Measurements from ENCODE around the gene SOX8.

The SOX8 gene

DNA sequence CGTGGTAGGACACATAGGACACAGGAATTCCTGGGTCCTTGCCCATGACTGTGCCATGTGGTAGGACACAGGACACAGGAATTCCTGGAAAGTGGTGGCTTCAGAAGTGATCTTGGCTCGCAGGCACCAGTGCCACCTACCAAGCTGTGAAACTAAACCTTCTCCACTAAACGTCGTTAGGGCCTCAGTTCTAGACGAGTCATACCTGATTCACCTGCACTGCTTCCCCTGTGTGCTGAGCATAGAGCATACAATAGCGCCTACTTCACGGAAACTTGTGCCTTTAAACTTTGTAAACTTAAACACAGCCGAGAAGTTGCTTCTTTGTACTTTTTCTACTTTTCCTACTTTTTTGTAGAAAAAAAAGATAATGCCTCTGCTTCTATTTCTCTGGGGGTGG is 4.8 kb downstream of the SOX8 start:
- no peak for DNase-seq (ENCODE audit: low read depth in 1 of 2, low spot score in 1 of 2)

DNA sequence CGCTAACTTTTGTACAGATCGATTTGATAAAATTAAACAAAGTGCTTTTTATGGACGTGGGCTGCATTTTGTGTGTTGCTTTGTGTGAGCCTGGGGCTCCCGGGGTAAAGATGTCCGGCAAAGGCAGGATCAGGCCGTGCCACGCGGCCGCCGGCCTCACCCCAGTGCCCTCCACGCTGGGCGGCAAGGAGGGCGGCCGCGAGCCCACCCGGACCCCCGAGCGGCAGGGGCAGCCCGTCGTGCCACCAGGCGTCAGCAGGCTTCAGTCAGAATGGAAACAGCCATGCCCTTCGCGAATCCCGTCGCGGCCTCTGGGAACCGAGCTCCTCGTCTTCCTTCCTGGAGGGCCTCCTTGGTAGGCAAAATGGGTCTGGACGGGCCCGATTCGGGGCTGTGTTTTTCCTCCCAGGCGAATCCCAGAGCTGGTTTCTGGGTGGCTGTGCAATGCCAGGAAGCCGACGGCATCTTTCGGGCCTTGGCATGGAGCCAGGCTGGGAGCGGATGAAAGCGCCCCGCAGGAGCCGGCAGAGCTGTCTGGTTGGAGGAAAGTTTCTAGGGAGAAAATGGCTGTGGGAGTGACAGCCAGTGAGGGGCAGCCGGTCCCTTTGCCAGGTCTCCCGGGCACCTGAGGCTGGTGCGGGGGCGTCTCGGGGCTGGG is 5.5 kb downstream of the SOX8 start:
- DNase-seq (ENCODE audit: low read depth in 1 of 2, low spot score in 1 of 2), result no peak

DNA sequence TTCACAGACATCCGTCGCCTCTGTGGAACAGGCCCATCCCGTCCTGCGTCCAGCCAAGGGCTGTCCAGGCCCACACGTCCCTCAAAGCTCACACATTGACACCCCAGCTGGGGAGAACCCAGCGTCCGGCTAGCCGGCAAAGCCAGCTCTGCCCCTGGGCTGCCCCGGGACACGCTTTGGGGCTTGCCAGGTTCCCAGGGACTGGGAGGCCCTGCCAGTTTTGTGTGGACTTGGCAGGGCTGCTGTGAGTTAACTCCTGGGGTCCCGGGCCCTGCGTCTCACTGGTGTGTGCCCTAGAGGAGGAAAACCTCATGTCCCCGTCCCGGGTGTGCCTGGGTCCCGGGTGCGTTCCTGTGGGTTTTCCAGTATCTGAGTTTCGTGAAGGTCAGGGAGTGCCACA is 6.3 kb downstream of the SOX8 start:
- DNase-seq (ENCODE audit: low read depth in 1 of 2, low spot score in 1 of 2), result no peak

DNA sequence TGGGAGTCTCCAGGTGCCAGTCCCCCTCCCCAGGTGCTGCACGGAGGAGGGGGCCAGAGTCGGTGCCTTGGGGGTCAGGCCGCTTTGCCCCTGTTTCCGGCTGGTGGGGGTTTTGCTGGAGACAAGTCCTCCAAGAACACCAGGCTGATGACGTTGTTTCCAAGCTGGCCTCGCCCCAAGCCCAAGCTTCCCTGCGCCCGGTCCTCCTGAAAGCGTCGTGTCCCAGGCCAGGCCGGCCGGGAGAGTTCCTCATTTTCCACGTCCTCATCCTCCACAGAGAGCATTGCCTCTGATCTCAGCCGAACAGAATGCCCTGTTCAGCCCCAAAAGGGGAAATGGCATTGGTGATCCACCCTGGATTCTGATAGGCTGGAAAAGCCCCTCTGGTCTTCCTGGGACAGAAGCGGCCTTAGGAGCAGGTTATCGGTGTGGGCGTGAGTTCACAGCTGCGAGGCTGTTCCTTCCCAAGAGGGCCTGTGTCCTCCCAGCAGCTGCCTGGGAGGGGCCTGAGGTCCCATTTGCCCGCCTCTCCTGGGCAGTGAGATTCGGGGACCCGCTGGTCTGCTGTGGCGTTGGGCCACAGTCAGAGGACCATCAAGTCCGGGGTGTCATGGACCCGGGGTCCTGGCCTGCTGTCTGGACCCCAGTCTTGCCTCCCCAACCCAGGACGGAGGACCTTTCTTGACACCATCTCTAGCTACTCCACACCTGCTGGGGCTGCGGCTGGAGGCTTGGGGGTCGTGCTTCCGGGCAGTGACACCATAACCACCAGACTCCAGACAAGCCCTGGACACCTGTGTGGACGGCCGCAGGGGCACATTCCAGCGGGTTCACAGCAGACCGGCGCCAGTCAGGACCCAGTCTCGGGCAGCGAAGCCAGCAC is 7.1 kb downstream of the SOX8 start:
- DNase-seq (ENCODE audit: low read depth in 1 of 2, low spot score in 1 of 2), result no peak

DNA sequence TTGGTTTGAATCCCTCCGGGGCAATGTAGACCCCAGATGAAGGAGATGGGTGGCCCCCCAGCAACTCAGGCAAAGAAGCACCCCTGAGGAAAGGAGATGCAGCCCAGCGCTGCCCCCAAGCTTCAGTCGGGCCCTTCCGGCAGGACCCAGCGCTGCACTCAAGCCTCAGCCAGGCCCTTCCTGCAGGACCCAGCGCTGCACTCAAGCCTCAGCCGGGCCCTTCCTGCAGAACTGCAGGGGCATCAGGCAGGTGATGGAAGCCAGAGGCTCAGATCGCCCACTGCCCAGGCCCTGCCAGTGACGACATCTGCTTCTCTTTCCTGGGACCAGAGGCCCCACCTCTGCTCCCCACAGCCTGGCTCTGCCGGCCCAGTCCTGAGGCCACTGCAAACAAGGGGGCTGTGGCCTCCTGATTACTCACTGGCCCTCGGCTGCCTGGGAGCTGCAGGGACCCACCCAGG is 7.8 kb downstream of the SOX8 start:
- no peak for DNase-seq (ENCODE audit: low read depth in 1 of 2, low spot score in 1 of 2)

DNA sequence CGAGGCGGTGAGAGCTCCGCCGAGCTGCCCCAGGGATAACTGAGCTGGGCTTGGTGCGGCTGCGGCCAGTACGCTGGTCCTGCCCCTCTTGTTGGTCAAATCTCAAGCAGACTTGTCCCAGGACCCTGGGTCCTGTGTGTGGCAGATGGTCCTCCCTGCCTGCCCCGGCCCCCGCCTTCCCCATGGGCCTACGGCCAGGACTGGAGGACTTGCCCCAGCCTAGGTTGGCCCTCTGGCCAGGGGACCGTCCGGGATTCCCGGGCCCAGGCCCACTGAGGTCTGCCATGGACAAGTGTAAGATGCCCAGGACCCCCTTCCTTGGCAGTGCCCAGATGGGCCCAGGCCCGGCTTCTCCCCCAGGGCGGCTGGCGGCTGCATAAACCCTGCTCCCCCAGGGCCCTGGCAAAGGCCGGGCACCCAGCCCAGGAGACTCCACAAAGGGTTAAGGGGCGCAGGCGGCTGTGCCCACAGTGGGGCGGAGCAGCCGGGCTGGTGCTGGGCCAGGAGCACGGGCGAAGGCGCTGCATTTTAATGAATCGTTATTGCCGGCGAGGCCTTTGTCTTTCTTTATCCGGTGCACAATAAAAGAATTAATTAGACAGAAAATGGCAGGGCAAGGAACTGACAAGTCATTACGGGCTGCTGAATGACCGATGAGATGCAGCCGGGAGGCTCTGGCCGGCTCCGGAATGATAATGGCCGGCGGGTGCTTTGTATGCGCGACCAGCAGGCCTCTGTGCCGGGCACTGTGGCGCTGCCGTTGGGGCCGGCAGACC is 9.1 kb downstream of the SOX8 start:
- no peak for DNase-seq (ENCODE audit: low read depth in 1 of 2, low spot score in 1 of 2)

DNA sequence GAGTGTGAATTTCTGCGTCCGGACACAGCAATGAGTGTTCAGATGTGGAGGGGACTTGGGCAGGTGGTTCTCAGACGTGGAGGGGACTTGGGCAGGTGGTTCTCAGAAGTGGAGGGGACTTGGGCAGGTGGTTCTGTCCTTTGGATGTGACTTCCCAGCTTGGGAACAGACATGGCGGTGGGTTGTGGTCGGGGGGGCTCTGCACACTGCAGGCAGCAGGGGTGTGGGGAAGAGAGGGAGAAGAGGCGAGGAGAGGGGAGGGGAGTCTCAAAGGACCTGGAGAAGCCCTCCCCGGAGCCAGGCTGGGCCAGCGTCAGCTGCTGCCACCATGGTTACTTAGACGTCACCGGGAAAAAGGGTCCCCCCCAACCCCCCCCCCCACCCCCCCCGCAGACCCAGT is 9.8 kb downstream of the SOX8 start:
- DNase-seq (ENCODE audit: low read depth in 1 of 2, low spot score in 1 of 2), result no peak

DNA sequence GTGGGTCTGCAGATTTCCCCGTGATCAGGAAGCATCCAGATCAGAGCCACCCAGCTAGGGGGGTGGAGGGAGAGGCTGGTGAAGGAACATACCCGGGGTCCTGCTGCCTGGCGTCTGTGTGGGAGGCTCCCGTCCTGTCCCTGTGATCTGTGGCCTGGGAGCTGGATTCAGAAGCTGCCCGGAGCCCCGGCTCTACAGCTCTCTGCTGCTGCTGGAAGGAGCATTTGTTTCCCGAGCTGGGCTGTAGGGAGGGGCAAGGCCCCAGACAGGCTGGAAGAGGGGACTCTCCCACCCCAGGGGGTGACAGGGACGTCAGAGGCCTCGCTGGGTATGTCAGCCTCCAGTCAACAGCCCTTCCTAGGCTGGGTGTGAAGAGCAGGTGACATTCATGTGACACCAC is 10.2 kb downstream of the SOX8 start:
- DNase-seq (ENCODE audit: low read depth in 1 of 2, low spot score in 1 of 2), result no peak

DNA sequence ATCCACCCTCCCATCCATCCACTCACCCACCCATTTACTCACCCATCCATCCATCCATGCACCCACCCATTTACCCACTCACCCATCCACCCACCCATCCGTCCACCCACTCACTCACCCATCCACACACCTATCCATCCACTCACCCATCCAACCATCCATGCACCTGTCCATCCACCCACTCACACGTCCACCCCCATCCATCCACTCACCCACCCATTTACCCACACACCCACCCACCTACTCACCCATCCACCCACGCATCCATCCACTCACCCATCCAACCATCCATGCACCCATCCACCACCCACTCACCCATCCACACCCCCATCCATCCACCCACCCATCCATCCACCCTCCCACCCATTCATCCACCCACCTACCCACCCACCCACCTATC is 12.2 kb downstream of the SOX8 start:
- DNase-seq (ENCODE audit: low read depth in 1 of 2, low spot score in 1 of 2), result no peak

DNA sequence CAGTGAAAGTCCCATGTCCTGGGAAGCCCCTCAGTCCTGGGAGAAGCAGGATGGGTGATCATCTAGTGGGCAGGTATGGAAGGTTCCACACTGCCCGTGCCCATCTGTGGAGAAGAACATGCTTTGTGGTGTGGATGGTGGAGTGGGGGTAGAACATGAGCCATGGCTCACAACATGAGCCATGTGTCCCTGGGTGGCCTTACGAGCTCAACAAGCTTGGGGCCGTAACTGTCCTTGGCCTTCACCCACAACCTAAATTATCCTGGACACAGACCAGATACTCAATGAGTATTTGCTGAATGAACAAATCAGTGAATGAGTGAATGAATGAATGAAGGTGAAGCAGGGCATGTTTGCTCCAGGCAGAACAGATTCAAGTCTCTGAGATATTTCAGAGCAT is 13.5 kb downstream of the SOX8 start:
- DNase-seq (ENCODE audit: low read depth in 1 of 2, low spot score in 1 of 2), result no peak

DNA sequence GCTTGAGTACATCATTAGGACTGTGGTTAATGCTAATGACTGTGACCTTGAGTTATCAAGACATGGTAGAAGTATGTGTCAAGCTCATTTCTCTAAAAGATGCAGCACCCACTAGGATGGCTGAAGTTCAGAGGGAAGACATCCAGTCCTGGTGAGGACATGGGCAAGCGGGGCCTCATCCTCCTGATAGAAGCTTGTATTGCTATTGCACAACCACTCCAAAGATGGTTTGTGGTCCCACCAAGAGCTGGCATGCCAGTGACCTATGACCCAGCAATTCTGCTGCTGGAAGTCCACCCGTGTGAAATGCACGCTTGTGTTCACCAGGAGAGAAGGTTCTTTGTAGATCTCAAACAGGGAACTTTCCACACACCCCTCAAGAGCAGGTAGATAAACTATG is 14.2 kb downstream of the SOX8 start:
- no peak for DNase-seq (ENCODE audit: low read depth in 1 of 2, low spot score in 1 of 2)

DNA sequence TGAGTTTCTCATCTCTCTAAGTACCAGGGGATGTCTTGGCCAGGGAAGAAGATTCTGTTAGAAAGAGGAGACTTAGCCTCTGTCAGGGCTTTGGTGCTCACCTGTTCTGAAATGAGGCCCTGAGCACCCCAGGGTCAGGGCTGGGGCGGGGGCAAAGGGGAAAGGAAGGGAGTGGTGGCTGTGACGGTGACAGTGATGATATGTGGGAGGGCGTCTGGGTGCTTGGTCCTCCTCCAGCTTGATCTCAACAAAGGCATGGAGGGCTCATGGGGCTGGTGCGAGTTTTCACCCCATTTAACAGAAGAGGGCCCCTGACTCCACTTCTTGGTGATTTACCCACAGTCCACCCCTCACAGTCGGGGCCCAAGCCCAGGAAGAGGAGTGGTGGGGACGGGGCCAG is 15.1 kb downstream of the SOX8 start:
- no peak for DNase-seq (ENCODE audit: low read depth in 1 of 2, low spot score in 1 of 2)

DNA sequence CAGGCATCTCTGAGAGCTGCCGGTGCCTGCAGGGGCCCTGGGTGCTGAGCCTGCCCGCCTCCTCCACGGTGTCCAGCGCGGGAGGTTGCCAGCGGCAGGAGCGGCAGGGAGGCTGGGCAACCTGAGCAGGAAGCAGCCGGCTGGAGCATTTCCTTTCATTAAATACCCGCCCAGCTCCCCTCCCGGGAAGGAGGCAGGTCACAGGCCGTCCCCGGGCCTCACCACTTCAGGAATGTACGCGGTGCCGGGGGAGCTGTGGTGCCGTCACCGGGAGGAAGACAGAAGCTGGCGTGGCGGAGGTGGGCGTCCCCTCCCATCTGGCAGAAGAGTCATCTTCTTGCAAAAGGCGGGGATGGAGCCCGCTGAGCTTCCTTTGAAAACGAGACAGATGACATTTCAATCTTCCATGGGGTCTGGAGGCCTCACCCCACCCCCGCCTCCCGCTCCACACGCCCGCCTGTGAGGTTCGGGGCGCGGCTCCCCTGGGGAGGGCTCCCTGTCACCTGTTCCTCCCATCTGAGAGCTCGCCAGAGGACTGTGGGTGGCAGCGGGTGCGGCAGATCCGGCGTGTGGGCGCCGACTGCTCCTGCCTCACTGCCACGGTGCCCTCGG is 16.0 kb downstream of the SOX8 start:
- peak; percentile 29 to 43 for DNase-seq (ENCODE audit: low read depth in 1 of 2, low spot score in 1 of 2)

DNA sequence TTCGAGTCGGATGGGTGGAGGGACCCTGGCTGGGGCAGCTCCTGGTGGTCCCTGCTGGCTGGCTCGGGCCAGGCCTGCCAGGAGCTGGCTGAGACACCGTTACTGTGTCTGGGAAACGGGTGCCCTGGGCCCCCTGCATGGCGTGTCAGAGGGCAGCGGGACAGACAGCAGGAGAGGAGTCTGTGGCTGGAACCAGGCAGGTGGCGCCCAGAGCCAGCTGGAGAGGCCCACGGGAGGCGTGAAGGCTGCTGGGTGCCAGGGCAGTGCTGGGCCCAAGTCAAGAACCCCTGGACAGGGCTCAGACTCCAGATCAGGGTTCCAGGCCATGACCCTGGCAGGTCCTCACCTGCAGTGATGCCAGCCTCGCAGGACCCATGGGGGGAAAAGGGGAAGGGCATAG is 16.6 kb downstream of the SOX8 start:
- DNase-seq (ENCODE audit: low read depth in 1 of 2, low spot score in 1 of 2), result no peak

DNA sequence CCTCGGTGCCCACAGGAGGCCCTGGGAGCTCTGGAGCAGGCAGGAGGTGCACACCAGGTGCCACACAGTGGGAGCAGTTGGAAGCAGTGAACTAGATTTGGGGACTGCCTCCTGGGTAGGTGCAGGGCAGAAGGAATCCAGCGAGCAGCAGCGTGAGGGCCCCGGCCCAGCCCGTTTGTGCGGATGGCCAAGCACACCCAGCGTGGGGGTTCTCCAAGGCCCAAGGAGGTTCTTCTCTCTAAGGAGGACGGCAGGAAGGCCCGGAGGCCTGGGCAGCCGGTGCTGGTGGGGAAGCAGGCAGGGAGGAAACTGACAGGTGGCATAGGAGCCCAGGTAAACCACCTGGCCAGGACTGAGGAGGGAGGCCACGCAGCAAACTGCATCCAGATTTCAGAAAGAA is 17.0 kb downstream of the SOX8 start:
- DNase-seq (ENCODE audit: low read depth in 1 of 2, low spot score in 1 of 2), result no peak

DNA sequence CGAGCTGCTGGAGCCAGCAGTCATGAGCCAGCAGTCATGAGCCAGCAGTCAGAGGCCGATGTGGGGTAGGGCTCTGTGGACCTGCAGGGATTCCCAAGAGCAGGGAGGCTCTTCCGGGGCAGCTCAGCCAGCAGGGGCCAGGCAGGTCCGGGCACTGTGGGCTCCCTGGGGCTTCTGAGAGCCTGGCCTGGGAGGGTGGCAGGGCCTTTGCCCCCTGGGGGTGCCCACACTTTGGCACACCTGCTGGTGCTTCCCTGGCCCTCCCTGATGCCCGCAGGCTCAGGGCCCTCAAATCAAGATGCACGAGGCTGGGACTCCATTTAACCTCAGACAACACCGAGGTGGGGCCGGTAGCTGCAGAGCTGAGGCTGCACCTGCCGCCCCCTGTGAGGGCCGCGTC is 18.1 kb downstream of the SOX8 start:
- no peak for DNase-seq (ENCODE audit: low read depth in 1 of 2, low spot score in 1 of 2)

DNA sequence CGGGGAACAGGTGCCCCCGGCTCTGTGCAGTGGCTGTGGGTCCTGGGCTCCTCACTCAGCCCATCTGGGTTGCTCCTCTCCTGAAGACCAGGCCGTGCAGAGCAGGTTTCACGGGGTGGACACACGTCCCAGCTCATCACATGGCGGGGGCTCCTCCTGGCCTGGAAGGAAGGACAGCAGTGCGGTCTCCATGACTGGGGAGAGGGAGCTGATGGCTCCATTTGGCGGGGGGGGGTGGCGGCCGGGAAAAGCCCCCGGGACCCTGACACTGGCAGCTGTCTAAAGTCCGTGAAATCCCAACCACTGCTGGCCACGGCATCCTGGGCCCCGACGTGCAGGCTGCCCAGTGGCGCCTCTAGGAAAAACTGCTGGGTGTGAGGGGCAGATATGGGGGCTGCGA is 19.0 kb downstream of the SOX8 start:
- DNase-seq (ENCODE audit: low read depth in 1 of 2, low spot score in 1 of 2), result no peak

DNA sequence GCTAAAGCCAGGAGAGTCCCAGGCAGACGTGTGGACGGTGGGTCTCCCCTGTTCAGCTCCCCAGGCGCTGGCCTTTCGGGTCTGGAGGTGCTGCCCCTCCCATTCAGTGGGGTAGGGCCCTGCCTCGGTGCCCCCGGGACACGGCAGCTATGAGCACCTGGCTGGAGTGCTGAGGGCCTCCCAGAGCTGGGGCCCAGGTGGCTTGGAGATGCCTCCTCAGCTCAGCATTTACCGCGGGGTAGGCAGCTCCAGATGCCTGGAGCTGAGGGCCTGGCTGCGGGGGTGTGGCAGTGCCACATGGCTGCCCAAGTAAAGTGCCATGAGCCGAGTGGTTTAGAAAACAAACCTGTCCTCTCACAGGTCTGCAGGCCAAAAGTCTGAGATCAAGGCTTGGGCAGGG is 19.5 kb downstream of the SOX8 start:
- no peak for DNase-seq (ENCODE audit: low read depth in 1 of 2, low spot score in 1 of 2)

DNA sequence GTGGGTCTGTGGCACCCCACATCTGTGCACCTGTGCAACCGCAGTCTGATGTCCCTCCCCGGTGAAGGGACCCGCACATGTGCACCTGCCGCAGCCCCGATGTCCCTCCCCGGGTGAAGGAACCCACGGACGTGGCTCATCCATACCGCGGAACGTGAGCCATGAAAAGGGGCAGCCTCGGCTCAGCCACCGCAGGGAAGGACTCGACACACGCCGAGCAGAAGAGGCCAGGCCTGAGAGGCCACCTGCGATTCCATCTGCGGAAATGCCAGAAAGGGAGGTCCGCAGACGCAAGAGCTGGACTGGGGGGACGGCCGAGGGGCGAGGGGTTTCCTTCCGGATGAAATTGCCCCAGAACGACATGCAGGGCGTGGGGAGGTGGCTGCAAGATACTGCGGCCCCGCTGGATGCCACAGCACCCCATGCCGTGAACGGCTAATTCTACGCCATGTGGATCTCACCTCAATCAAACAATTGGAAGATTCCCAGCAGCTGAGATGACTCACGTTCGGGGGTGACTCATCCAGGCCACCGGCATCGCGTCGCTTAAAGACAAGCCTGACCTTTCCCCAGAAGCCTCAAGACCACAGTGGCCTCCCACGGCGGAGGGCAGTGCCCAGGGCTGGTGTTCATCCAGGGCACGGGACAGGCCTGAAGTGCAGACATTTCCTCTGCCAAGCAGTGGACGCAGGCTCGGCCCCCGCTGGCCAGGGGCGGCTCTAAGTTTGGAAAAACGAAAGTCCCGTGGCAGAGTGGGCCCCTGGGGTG is 21.0 kb downstream of the SOX8 start:
- DNase-seq (ENCODE audit: low read depth in 1 of 2, low spot score in 1 of 2), result peak; percentile 46 to 61

DNA sequence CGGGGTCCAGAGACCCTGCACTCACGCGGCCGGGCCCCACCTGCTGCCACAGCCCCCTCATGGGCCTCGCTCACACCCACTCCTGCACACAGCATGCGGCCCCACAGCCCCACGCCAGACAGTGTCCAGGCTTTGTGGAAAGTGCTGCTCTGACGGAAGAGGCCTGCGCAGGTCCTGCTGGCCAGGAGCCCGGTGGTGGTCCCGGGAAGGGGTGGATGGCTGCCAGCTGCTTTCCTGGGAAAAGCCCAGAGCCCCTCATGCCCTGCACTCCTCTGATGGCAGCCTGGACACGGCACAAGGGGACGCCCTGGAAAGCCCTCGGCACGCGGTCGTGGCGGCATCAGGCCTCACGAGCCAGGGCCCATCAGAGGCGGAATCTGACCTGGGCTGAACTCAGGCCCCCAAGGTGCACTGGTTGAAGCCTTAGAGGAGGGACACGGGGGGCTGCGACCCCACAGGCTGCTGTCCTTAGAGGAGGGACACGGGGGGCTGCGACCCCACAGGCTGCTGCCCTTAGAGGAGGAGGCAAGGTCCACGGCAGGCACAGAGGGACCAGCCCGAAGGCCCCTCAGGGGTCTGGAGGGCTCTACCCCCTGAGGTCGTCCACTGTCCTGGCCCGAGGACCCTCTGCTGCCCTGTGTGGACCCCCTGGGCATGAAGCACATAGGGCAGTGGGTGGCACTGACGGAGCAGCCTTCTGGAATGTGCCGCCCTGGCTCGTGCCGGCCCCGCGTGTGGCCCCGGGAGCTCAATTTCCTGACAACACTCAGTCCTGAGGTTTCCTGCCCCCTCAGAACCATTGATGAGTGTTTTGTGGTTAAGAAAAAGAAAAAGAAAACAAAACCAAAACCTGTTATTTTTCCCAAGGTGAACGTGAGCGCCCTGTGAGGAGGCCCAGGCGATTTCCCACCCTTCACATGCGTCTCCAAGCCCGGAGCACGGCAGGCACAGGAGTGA is 22.1 kb downstream of the SOX8 start:
- DNase-seq (ENCODE audit: low read depth in 1 of 2, low spot score in 1 of 2), result peak in 1 of 2 donors; percentile 42

All from activated T-helper 1 cell treated with anti-CD3 and anti-CD28 coated beads, Interleukin-2, amount 50 U/mL, for 16 hours (primary cell).